Coronary artery (tissue), 2 donors: ENCODE results near the gene COBLL1.

ENCODE experiments used
- DNase-seq: peaks from one replicate; pipeline ENCODE4 v3.0.0-alpha.2; 2017; ENCODE audit warnings: low spot score
- H3K27ac ChIP-seq, 2 donors: fragments of 200-600 bp; sonication (generic); one replicate each; pipeline ENCODE4 v1.5.1; 2016 to 2019
- H3K4me3 ChIP-seq: fragments of 200-600 bp; sonication (generic); 2 replicates; pipeline ENCODE4 v1.5.1; 2016; ENCODE audit warnings: mild to moderate bottlenecking, moderate library complexity
- TF ChIP-seq, protein P1 (sequence below): fragments of 200-600 bp; sonication (generic); IDR thresholded peaks from one replicate; pipeline ENCODE4 v1.5.1; 2019; ENCODE audit warnings: antibody characterized with exemption

Gene COBLL1

DNA sequence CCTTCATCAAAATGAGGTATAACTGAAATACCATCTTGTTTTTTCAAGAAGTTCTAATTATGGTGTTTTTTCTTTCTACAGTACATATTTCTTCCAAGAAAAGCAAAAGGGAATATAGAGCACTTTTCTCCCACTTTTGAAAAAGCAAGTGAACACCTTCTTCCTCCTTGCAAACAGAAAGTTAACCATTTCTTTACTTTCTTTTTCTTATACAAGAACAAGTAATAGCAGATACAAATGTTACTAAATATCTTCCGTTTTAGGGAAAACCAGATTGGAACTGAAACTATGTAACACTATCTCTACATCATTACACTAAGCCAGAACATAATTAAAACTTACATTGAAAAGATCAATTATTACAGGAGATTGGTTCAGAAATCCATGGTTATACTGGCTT lies 44.0 kb downstream of the COBLL1 start:
- TF ChIP-seq, protein P1, sequence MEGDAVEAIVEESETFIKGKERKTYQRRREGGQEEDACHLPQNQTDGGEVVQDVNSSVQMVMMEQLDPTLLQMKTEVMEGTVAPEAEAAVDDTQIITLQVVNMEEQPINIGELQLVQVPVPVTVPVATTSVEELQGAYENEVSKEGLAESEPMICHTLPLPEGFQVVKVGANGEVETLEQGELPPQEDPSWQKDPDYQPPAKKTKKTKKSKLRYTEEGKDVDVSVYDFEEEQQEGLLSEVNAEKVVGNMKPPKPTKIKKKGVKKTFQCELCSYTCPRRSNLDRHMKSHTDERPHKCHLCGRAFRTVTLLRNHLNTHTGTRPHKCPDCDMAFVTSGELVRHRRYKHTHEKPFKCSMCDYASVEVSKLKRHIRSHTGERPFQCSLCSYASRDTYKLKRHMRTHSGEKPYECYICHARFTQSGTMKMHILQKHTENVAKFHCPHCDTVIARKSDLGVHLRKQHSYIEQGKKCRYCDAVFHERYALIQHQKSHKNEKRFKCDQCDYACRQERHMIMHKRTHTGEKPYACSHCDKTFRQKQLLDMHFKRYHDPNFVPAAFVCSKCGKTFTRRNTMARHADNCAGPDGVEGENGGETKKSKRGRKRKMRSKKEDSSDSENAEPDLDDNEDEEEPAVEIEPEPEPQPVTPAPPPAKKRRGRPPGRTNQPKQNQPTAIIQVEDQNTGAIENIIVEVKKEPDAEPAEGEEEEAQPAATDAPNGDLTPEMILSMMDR = no peak
- no peak for DNase-seq
- peak overlapping the region; percentile 3 for H3K4me3 ChIP-seq
- no peak overlapping the region for H3K27ac ChIP-seq

DNA sequence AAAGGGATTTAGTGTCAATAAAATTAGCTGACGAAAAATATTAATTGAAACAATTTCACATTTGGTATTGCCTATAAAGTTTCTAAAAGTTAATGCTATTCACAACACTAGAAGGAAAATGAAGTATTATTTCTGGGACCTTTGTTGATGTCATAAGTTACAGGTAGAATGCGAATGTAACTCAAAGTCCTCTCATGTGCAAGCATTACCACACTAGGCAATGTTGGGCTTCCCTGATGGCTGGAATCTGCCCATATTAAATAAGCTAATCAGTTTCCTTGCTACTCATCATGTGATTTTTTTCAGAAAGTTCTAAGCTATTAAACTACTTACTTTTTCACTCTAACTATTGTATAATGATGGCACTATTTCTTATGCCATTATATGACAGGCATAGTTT lies 44.6 kb downstream of the COBLL1 start:
- no peak for DNase-seq
- TF ChIP-seq, protein P1 = no peak
- H3K27ac ChIP-seq = no peak overlapping the region
- no peak overlapping the region for H3K4me3 ChIP-seq

DNA sequence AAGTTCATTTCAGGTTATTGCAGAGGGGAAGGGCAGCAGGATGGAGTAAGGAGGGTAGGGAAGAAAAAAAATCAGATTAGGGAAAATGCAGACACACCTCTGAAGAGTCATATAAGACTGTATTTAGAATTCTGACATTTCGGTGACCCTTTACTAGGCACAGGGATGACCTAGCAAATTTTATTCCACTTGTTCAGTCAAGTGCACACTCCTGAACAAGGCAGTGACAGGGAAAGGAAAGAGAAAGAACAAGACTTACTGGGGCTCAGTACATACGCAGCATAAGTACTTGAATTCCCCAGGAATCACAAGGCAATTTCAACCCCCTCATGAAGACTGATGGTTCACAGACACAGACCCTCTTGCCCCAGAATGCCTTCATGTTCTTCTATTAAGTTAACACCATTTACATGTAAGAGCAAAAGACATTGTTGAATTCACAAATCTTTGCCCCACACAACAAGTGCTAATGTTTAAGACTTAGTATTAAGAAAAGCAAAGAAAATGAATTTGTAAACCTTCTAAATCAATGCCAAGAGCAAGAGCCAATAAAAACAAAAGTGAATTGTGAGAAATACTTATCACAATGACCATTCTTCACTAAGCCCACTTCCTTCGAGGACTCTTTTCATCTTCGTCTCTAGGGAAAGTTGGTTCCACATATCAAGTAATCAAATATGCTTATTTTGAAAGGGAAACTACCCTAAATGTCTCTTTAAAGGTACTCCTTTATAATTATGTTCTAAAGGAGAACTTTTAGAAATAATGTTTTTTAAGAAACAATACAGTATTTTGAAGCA lies 47.0 kb downstream of the COBLL1 start:
- peak overlapping the region; percentile 48 for H3K4me3 ChIP-seq
- no peak for DNase-seq
- TF ChIP-seq, protein P1 = no peak
- H3K27ac ChIP-seq = peak overlapping the region; percentile 52 to 73

DNA sequence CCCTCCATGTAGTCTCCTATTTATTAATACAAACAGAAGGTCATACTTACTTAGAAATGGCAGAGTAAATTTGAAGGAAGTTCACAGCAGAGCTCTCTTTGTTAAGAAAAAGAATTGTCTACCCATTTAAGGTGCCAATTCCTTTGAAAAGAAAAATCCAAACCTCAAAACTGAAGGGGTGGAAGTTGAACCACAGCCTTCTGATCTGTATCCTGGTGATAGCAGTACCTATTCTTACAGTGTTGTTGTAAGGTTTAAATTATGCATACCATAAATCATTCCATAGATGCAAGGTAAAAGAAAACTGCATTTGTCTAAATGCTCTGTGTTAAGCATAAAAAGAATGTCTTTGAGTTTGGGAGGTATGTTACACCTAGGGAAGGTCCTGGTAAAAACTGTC lies 47.6 kb downstream of the COBLL1 start:
- TF ChIP-seq, protein P1 = no peak
- no peak for DNase-seq
- H3K27ac ChIP-seq = peak overlapping the region; percentile 52 to 73
- peak overlapping the region; percentile 48 for H3K4me3 ChIP-seq

DNA sequence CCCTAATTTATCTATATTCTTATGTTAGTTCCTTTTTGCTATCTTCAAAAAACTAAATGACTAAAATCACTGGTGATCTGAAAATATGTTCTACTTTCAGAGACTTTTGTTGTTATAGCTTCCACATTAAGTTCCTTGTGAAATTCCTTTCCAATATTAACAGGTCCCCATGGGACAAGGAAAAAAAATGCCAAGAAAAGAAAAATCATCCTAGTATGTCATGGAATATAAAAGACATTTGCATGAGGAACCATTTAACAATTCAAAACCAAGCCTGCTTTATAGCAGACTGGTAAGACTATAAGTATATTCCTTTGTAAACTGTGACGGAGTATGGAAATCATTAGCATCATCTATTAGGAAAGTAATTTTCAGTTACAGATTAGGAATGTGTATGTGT lies 48.1 kb downstream of the COBLL1 start:
- TF ChIP-seq, protein P1 = no peak
- no peak for DNase-seq
- peak overlapping the region; percentile 52 to 73 for H3K27ac ChIP-seq
- no peak overlapping the region for H3K4me3 ChIP-seq

DNA sequence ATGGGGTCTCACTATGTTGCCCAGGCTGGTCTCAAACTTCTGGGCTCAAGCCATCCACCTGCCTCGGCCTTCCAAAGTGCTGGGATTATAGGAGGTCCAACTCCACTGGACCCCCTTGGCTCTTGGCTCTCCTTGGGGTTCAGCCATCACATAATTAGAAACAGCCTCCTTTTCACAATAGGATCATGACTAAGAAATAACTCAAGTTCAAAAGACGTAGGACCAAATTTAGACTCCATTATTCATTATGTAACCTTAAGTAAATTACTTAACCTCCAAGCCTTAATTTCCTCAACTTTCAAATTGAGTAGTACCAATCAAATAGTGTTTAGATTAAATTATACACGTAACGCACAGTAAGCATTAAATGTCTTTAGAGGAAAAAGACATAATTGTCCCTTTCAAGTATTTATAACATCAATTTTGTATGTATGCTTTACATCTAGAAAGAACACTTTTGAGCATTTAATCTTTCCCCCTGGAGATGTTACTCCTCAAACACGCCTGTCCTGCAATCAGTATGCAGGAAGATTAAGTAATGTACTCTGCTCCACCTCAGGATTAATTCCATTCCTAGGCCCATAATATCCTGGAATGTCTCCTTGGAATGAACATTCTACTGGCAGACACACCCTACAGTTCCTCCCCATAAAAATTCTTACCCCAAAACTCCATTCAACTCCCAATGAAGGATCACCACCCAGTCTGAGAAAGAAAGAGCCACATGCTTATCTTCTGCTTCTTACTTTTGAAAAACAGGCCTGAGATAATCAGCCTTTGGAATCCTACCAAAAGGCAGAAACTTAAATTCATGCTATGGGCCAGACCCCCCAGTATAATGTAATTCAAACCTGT lies 49.1 kb downstream of the COBLL1 start:
- Histone ChIP-seq H3K27ac (peak overlapping the region; percentile 52 to 79), H3K4me3 (no peak overlapping the region)
- no peak for DNase-seq
- TF ChIP-seq, protein P1 = no peak
